HepG2 (cell line): ENCODE measurements around the gene PDCD11. TPM values are rescaled to one million over a fixed set of nuclear protein-coding genes. Genes with fewer than 3 reads are reported as not detected.

ENCODE experiments used
- EHMT2 ChIP-seq: fragments of 200-600 bp; sonication (generic); IDR thresholded peaks from 2 replicates; pipeline ENCODE4 v1.7.0; 2017; ENCODE audit warnings: antibody characterized with exemption, low read depth, low read length, borderline replicate concordance
- EP300 ChIP-seq, 3 experiments: sonication (generic) in 1 of 3; formaldehyde crosslinking in 1 of 3; IDR thresholded peaks; 2 replicates each; pipeline versions ENCODE4 v1.5.1 to v1.6.1; 2011 to 2020; ENCODE audit warnings: low read depth in 2 of 3, low read length in 2 of 3, borderline replicate concordance in 1 of 3, improper control_type of control experiment in 1 of 3, mild to moderate bottlenecking in 1 of 3, missing genetic modification reagents in 1 of 3, moderate library complexity in 1 of 3
- FOSL2 ChIP-seq: sonication (generic); formaldehyde crosslinking; IDR thresholded peaks from 2 replicates; pipeline ENCODE4 v1.4.0; 2020; ENCODE audit warnings: missing genetic modification reagents
- HOXA7 ChIP-seq: sonication (generic); formaldehyde crosslinking; IDR thresholded peaks from 2 replicates; pipeline ENCODE4 v1.8.1; 2022; ENCODE audit warnings: mild to moderate bottlenecking, missing genetic modification reagents, moderate library complexity
- JARID2 ChIP-seq: sonication (generic); formaldehyde crosslinking; IDR thresholded peaks from 2 replicates; pipeline ENCODE4 v1.8.1; 2023; ENCODE audit warnings: missing genetic modification reagents, inconsistent platforms; ENCODE audit not compliant: insufficient replicate concordance
- KLF12 ChIP-seq: sonication (generic); formaldehyde crosslinking; IDR thresholded peaks from 2 replicates; pipeline ENCODE4 v1.4.0; 2020; ENCODE audit warnings: missing genetic modification reagents, borderline replicate concordance
- KLF16 ChIP-seq, 2 experiments: sonication (generic) in 1 of 2; formaldehyde crosslinking in 1 of 2; IDR thresholded peaks; 2 replicates each; pipeline versions ENCODE4 v1.6.1 to v1.8.0; 2016 to 2023; ENCODE audit warnings: missing genetic modification reagents in 2 of 2, missing compliant biosample characterization in 1 of 2
- MEIS2 ChIP-seq: sonication (generic); formaldehyde crosslinking; IDR thresholded peaks from 2 replicates; pipeline ENCODE4 v1.9.0; 2021; ENCODE audit warnings: mild to moderate bottlenecking, missing genetic modification reagents
- MIXL1 ChIP-seq: IDR thresholded peaks from 2 replicates; pipeline ENCODE4 v1.6.1; 2016
- PAWR ChIP-seq: sonication (generic); formaldehyde crosslinking; IDR thresholded peaks from 2 replicates; pipeline ENCODE4 v1.4.0; 2020; ENCODE audit warnings: missing genetic modification reagents, mild to moderate bottlenecking, borderline replicate concordance
- SOX6 ChIP-seq, 2 experiments: fragments of 450-650 bp in 1 of 2; sonication (generic) in 1 of 2; formaldehyde crosslinking in 1 of 2; IDR thresholded peaks; 2 replicates each; pipeline versions ENCODE4 v1.4.0 to v1.6.1; 2017 to 2020; ENCODE audit warnings: antibody characterized with exemption in 1 of 2, mild to moderate bottlenecking in 1 of 2, missing genetic modification reagents in 1 of 2
- SRSF4 ChIP-seq: fragments of 200-400 bp; formaldehyde crosslinking; IDR thresholded peaks from one replicate; pipeline ENCODE4 v1.6.1; 2018; ENCODE audit warnings: mild to moderate bottlenecking, low read depth, low read length, moderate library complexity; ENCODE audit not compliant: poor library complexity, severe bottlenecking
- SUZ12 ChIP-seq: fragments of 150-350 bp; IDR thresholded peaks from 2 replicates; pipeline ENCODE4 v1.6.1; 2014; ENCODE audit warnings: low read depth, low read length
- TARDBP ChIP-seq: sonication (generic); formaldehyde crosslinking; IDR thresholded peaks from 2 replicates; pipeline ENCODE4 v1.8.0; 2022; ENCODE audit warnings: mild to moderate bottlenecking, missing genetic modification reagents
- ZFP1 ChIP-seq: IDR thresholded peaks from 2 replicates; pipeline ENCODE4 v1.6.1; 2016
- ZFP36L1 ChIP-seq: sonication (generic); formaldehyde crosslinking; IDR thresholded peaks from 2 replicates; pipeline ENCODE4 v1.8.0; 2022; ENCODE audit warnings: mild to moderate bottlenecking, missing genetic modification reagents, moderate library complexity
- ZNF550 ChIP-seq: sonication (generic); formaldehyde crosslinking; IDR thresholded peaks from 2 replicates; pipeline ENCODE4 v1.4.0; 2020; ENCODE audit warnings: mild to moderate bottlenecking, missing genetic modification reagents, borderline replicate concordance
- ZNF572 ChIP-seq: sonication (generic); formaldehyde crosslinking; IDR thresholded peaks from 2 replicates; pipeline ENCODE4 v1.5.1; 2020; ENCODE audit warnings: mild to moderate bottlenecking, missing genetic modification reagents
- ZNF615 ChIP-seq: sonication (generic); formaldehyde crosslinking; IDR thresholded peaks from 2 replicates; pipeline ENCODE4 v1.5.0; 2020; ENCODE audit warnings: mild to moderate bottlenecking, missing genetic modification reagents, borderline replicate concordance
- ZNF772 ChIP-seq: sonication (generic); formaldehyde crosslinking; IDR thresholded peaks from 2 replicates; pipeline ENCODE4 v1.5.0; 2020; ENCODE audit warnings: mild to moderate bottlenecking, missing genetic modification reagents
- ZNF775 ChIP-seq: sonication (generic); formaldehyde crosslinking; IDR thresholded peaks from 2 replicates; pipeline ENCODE4 v1.4.0; 2020; ENCODE audit warnings: missing genetic modification reagents, mild to moderate bottlenecking, moderate library complexity, borderline replicate concordance
- ZNF781 ChIP-seq: sonication (generic); formaldehyde crosslinking; IDR thresholded peaks from 2 replicates; pipeline ENCODE4 v1.5.1; 2020; ENCODE audit warnings: borderline replicate concordance, mild to moderate bottlenecking, missing genetic modification reagents; ENCODE audit errors: not compliant biosample characterization
- ZNF891 ChIP-seq: sonication (generic); formaldehyde crosslinking; IDR thresholded peaks from 2 replicates; pipeline ENCODE4 v1.5.0; 2020; ENCODE audit warnings: mild to moderate bottlenecking, missing genetic modification reagents
- polyA plus RNA-seq, 8 experiments: library from polyadenylated mRNA; depleted of rRNA in 3 of 8; stranded (reverse) in 7 of 8; unstranded in 1 of 8; fragments of >200 nt; fragmentation: Illumina TruSeq in 4 of 8; extraction: Trizol in 4 of 8; gene quantifications; 2 replicates each; pipeline versions ENCODE4 v1.2.1 to v1.2.3, GENCODE V29; 2011 to 2016; ENCODE audit warnings: low read depth in 4 of 8, missing spikeins in 1 of 8, mixed read lengths in 1 of 8; ENCODE audit not compliant: insufficient read depth in 1 of 8
- total RNA-seq, 5 experiments: library from RNA; depleted of rRNA; stranded (reverse); fragments of >200 nt; fragmentation: Illumina TruSeq; extraction: Trizol; gene quantifications; 2 replicates each; pipeline ENCODE4 v1.2.3, GENCODE V29; 2016; ENCODE audit warnings: low read depth in 1 of 5
- TF ChIP-seq, protein P1 (sequence below): sonication (generic); formaldehyde crosslinking; IDR thresholded peaks from 2 replicates; pipeline ENCODE4 v1.4.0; 2020; ENCODE audit warnings: missing genetic modification reagents, borderline replicate concordance
- TF ChIP-seq, protein P2 (sequence below): sonication (generic); formaldehyde crosslinking; conservative IDR thresholded peaks from 2 replicates; pipeline ENCODE4 v1.4.0; 2020; ENCODE audit warnings: missing genetic modification reagents

Gene PDCD11
- total and polyA plus RNA-seq, 2 of the 13 experiments (the other 11 are each of a cell fraction or from before 2014, with no cell fraction given) = 12.8 to 52.8 TPM

DNA sequence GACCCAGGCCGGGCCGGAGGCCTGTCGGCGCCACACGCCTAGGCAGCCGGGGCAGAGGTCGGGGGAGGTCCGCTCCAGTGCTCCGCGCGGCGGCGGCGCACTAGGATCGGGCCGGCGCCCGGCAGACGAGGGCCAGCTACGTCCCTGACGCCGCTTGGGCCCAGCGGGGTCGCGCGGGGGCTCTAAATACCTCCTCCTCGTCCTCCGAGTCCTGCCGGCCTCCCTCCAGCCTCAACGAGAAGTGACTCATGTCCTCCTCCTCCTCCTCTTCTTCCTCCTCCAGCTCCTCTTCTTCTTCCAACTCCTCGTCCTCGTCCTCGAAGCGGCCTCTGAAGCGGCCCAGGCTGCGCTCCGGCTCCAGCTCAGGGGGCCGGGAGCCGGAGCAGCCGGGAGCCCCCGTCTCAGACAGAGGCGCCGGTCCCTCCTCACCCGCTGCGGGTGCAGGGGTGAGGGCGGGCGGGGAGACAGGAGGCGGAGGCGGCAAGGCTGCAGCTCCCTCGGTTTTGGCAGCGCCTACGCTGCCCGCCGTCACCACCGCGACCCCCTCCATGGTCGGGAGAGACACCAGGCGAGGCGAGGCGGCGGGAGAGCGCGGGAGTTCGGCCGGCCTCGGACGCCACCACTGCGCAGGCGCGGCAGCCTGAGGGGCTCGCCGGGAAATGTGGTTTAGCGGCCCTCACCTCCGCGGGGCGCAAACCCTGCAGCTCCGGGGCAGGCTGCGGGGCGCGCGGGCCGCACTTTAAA is 45.7 kb upstream of the PDCD11 start, which contains the start of gene PCGF6 (continued):
- TF ChIP-seq, protein P1, sequence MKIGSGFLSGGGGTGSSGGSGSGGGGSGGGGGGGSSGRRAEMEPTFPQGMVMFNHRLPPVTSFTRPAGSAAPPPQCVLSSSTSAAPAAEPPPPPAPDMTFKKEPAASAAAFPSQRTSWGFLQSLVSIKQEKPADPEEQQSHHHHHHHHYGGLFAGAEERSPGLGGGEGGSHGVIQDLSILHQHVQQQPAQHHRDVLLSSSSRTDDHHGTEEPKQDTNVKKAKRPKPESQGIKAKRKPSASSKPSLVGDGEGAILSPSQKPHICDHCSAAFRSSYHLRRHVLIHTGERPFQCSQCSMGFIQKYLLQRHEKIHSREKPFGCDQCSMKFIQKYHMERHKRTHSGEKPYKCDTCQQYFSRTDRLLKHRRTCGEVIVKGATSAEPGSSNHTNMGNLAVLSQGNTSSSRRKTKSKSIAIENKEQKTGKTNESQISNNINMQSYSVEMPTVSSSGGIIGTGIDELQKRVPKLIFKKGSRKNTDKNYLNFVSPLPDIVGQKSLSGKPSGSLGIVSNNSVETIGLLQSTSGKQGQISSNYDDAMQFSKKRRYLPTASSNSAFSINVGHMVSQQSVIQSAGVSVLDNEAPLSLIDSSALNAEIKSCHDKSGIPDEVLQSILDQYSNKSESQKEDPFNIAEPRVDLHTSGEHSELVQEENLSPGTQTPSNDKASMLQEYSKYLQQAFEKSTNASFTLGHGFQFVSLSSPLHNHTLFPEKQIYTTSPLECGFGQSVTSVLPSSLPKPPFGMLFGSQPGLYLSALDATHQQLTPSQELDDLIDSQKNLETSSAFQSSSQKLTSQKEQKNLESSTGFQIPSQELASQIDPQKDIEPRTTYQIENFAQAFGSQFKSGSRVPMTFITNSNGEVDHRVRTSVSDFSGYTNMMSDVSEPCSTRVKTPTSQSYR = no peak; the same call in 1 of the 2 replicates
- TF ChIP-seq ZFP36L1 (no peak), SRSF4 (no peak), HOXA7 (CRISPR knock-in tag) (no peak), TARDBP (CRISPR knock-in tag) (no peak), PAWR (CRISPR knock-in tag) (0 out of 2 replicates have a peak, but pooled peaks have one; percentile 17), SUZ12 (peak; percentile 31; the same call in 1 of the 2 replicates), ZNF781 (CRISPR knock-in tag) (peak; percentile 68), KLF12 (CRISPR knock-in tag) (no peak), ZNF775 (CRISPR knock-in tag) (no peak), JARID2 (CRISPR knock-in tag) (no peak), ZFP1 (CRISPR knock-in tag) (no peak), ZNF550 (CRISPR knock-in tag) (no peak), MEIS2 (CRISPR knock-in tag) (no peak), EP300 (IDR thresholded peaks at IDR 0.05; ENCODE audit: low read depth in 2 of 2, low read length in 2 of 2) (no peak), EP300 (CRISPR knock-in tag; IDR thresholded peaks at IDR 0.05; ENCODE audit: borderline replicate concordance) (no peak), ZNF615 (CRISPR knock-in tag) (no peak), EHMT2 (no peak), ZNF891 (CRISPR knock-in tag) (no peak), MIXL1 (no peak), ZNF772 (CRISPR knock-in tag) (peak; percentile 80; the same call in 1 of the 2 replicates), FOSL2 (no peak), ZNF572 (CRISPR knock-in tag) (no peak), KLF16 (CRISPR knock-in tag; IDR thresholded peaks at IDR 0.05) (no peak), SOX6 (IDR thresholded peaks at IDR 0.05) (no peak), SOX6 (CRISPR knock-in tag; IDR thresholded peaks at IDR 0.05) (peak; percentile 32; the same call in 1 of the 2 replicates)
- TF ChIP-seq, protein P2, sequence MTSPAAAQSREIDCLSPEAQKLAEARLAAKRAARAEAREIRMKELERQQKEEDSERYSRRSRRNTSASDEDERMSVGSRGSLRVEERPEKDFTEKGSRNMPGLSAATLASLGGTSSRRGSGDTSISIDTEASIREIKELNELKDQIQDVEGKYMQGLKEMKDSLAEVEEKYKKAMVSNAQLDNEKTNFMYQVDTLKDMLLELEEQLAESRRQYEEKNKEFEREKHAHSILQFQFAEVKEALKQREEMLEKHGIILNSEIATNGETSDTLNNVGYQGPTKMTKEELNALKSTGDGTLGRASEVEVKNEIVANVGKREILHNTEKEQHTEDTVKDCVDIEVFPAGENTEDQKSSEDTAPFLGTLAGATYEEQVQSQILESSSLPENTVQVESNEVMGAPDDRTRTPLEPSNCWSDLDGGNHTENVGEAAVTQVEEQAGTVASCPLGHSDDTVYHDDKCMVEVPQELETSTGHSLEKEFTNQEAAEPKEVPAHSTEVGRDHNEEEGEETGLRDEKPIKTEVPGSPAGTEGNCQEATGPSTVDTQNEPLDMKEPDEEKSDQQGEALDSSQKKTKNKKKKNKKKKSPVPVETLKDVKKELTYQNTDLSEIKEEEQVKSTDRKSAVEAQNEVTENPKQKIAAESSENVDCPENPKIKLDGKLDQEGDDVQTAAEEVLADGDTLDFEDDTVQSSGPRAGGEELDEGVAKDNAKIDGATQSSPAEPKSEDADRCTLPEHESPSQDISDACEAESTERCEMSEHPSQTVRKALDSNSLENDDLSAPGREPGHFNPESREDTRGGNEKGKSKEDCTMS (CRISPR knock-in tag) = no peak
